Vagina (tissue), 2 donors: ENCODE results near the gene PBX4.

Experiments used
- POLR2A ChIP-seq, 2 donors: fragments of 450-650 bp; IDR thresholded peaks; one replicate each; pipeline ENCODE4 v1.6.1; 2017; ENCODE audit warnings: antibody characterized with exemption in 2 of 2, mild to moderate bottlenecking in 2 of 2, moderate library complexity in 2 of 2
- TF ChIP-seq, protein P1 (sequence below), 3 experiments: fragments of 450-650 bp in 2 of 3; fragments of 200-600 bp in 1 of 3; sonication (generic) in 1 of 3; IDR thresholded peaks; one replicate each; pipeline ENCODE4 v1.5.1; 2017 to 2019; ENCODE audit warnings: antibody characterized with exemption in 3 of 3, mild to moderate bottlenecking in 2 of 3, moderate library complexity in 2 of 3

GRCh38 chr19:19513682-19514081, 104.8 kb downstream of the PBX4 start:
- TF ChIP-seq, protein P1, sequence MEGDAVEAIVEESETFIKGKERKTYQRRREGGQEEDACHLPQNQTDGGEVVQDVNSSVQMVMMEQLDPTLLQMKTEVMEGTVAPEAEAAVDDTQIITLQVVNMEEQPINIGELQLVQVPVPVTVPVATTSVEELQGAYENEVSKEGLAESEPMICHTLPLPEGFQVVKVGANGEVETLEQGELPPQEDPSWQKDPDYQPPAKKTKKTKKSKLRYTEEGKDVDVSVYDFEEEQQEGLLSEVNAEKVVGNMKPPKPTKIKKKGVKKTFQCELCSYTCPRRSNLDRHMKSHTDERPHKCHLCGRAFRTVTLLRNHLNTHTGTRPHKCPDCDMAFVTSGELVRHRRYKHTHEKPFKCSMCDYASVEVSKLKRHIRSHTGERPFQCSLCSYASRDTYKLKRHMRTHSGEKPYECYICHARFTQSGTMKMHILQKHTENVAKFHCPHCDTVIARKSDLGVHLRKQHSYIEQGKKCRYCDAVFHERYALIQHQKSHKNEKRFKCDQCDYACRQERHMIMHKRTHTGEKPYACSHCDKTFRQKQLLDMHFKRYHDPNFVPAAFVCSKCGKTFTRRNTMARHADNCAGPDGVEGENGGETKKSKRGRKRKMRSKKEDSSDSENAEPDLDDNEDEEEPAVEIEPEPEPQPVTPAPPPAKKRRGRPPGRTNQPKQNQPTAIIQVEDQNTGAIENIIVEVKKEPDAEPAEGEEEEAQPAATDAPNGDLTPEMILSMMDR (IDR thresholded peaks at IDR 0.05), result no peak
- TF ChIP-seq POLR2A (IDR thresholded peaks at IDR 0.05), result no peak
